MM.1S (cell line): ENCODE results near the gene AOC1.
"Not testable (repeated sequence)": the region's sequence is repeated elsewhere in the genome, so short reads cannot be mapped to it uniquely, and the experiment has no call there.

Experiments
- DNase-seq: peaks from one replicate; pipeline ENCODE4 v3.0.0-alpha.2; 2015
- H2AFZ ChIP-seq: fragments of 300-600 bp; sonication (generic); 2 replicates; pipeline ENCODE4 v1.6.0; 2016; ENCODE audit warnings: antibody characterized with exemption, low read length
- H3F3A ChIP-seq: fragments of 300-600 bp; sonication (generic); 2 replicates; pipeline ENCODE4 v1.6.1; 2016; ENCODE audit warnings: mild to moderate bottlenecking, antibody characterized with exemption, low read length, moderate library complexity, mixed read lengths; ENCODE audit not compliant: insufficient read depth
- H3K27ac ChIP-seq: fragments of 300-600 bp; sonication (generic); 2 replicates; pipeline ENCODE4 v1.5.1; 2016; ENCODE audit warnings: mild to moderate bottlenecking, low read length
- H3K27me3 ChIP-seq: fragments of 300-600 bp; sonication (generic); replicated peaks from 2 replicates; pipeline ENCODE4 v1.6.0; 2016; ENCODE audit warnings: low read length; ENCODE audit not compliant: insufficient read depth
- H3K36me3 ChIP-seq: fragments of 300-600 bp; sonication (generic); replicated peaks from 2 replicates; pipeline ENCODE4 v1.6.1; 2016; ENCODE audit warnings: mild to moderate bottlenecking, low read length, mixed read lengths; ENCODE audit not compliant: insufficient read depth
- H3K4me1 ChIP-seq: fragments of 300-600 bp; sonication (generic); 2 replicates; pipeline ENCODE4 v1.6.1; 2016; ENCODE audit warnings: low read length, mixed read lengths
- H3K4me2 ChIP-seq: fragments of 300-600 bp; sonication (generic); 2 replicates; pipeline ENCODE4 v1.6.0; 2016; ENCODE audit warnings: low read depth, low read length
- H3K4me3 ChIP-seq: fragments of 300-600 bp; sonication (generic); 2 replicates; pipeline ENCODE4 v1.5.1; 2016; ENCODE audit warnings: low read length, mixed read lengths
- H3K79me2 ChIP-seq: fragments of 300-600 bp; sonication (generic); 2 replicates; pipeline ENCODE4 v1.6.1; 2016; ENCODE audit warnings: mixed run types, low read length, mixed read lengths
- H3K9ac ChIP-seq: fragments of 300-600 bp; sonication (generic); 2 replicates; pipeline ENCODE4 v1.6.1; 2016; ENCODE audit warnings: low read length, mixed read lengths
- H3K9me2 ChIP-seq: fragments of 300-600 bp; sonication (generic); replicated peaks from 2 replicates; pipeline ENCODE4 v1.6.1; 2016; ENCODE audit warnings: mild to moderate bottlenecking, low read length, mixed read lengths; ENCODE audit not compliant: insufficient read depth
- H3K9me3 ChIP-seq: fragments of 300-600 bp; sonication (generic); replicated peaks from 2 replicates; pipeline ENCODE4 v1.6.1; 2016; ENCODE audit warnings: mild to moderate bottlenecking, low read length, mixed read lengths; ENCODE audit not compliant: insufficient read depth
- H4K20me1 ChIP-seq: fragments of 300-600 bp; sonication (generic); 2 replicates; pipeline ENCODE4 v1.6.1; 2016; ENCODE audit warnings: mild to moderate bottlenecking, low read length, moderate library complexity, mixed read lengths; ENCODE audit not compliant: insufficient read depth
- EZH2 ChIP-seq: fragments of 300-600 bp; sonication (generic); optimal IDR thresholded peaks from 2 replicates; pipeline ENCODE3; 2017; ENCODE audit warnings: low read depth, mild to moderate bottlenecking, antibody characterized with exemption, low read length, mixed read lengths
- EZH2phosphoT487 ChIP-seq: fragments of 300-600 bp; sonication (generic); IDR thresholded peaks from 2 replicates; pipeline ENCODE4 v1.6.1; 2018; ENCODE audit warnings: antibody characterized with exemption, low read length
- TF ChIP-seq, protein P1 (sequence below): fragments of 300-600 bp; sonication (generic); IDR thresholded peaks from 2 replicates; pipeline ENCODE4 v1.5.1; 2016; ENCODE audit warnings: antibody characterized with exemption, low read length, mixed read lengths

Gene AOC1

DNA sequence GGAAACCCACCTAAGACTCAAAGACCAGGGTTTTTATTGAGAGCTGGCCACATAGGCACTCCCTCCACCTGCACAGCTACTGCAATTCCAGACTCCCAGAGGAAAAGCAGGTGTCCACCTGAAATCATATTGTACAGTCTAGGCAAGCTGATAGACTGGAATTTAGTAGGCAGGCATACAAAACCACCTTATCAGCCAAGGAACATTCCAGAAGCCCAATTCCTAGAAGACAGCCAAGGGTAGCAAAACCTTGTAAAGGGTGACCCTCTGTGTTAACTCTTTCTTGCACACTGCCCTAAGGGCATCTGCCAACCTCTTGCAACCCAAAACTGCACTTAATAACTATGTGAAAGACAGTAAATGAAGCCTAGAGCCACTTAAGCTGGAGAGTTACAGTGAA lies 46.5 kb upstream of the AOC1 start:
- H3K4me2 ChIP-seq, result no peak overlapping the region

DNA sequence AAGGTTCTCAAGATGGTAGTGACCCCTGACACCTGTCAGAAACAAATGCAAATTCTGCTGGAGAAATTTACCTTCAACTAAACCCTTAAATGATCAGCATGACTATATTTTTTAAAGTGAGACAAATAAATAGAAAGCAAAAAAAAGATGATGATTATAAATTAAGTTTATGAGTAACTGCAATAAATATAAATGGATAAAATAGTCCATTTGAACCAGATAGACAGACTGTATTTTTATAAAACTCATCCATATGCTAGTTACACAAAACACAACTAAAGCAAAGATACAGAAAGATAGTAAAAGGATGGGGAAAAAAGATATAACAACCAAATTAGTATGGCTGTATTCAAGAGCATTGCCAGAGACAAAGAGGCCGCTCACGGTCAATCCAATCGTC lies 45.9 kb upstream of the AOC1 start:
- H3K27me3 ChIP-seq, result peaks cover 11% of the 10 kb centered on the region
- H3K36me3 ChIP-seq, result no peaks in the 10 kb centered on the region
- no peaks in the 10 kb centered on the region for H3K4me1 ChIP-seq
- H3K4me3 ChIP-seq, result no peak overlapping the region
- no peaks in the 10 kb centered on the region for H3K9me3 ChIP-seq
- H3F3A ChIP-seq, result no peaks in the 10 kb centered on the region
- H4K20me1 ChIP-seq, result no peaks in the 10 kb centered on the region
- no peak for TF ChIP-seq EZH2phosphoT487
- TF ChIP-seq EZH2, result no peak
- TF ChIP-seq, protein P1, sequence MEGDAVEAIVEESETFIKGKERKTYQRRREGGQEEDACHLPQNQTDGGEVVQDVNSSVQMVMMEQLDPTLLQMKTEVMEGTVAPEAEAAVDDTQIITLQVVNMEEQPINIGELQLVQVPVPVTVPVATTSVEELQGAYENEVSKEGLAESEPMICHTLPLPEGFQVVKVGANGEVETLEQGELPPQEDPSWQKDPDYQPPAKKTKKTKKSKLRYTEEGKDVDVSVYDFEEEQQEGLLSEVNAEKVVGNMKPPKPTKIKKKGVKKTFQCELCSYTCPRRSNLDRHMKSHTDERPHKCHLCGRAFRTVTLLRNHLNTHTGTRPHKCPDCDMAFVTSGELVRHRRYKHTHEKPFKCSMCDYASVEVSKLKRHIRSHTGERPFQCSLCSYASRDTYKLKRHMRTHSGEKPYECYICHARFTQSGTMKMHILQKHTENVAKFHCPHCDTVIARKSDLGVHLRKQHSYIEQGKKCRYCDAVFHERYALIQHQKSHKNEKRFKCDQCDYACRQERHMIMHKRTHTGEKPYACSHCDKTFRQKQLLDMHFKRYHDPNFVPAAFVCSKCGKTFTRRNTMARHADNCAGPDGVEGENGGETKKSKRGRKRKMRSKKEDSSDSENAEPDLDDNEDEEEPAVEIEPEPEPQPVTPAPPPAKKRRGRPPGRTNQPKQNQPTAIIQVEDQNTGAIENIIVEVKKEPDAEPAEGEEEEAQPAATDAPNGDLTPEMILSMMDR, result no peak
- H3K9ac ChIP-seq, result no peak overlapping the region
- no peak for DNase-seq
- H3K9me2 ChIP-seq, result no peaks in the 10 kb centered on the region
- H3K79me2 ChIP-seq, result no peaks in the 10 kb centered on the region
- H3K4me2 ChIP-seq, result no peak overlapping the region
- no peak overlapping the region for H2AFZ ChIP-seq
- H3K27ac ChIP-seq, result no peak overlapping the region

More for the DNA sequence above, 46.5 kb upstream of the AOC1 start:
- peaks cover 17% of the 10 kb centered on the region for H3K27me3 ChIP-seq
- no peaks in the 10 kb centered on the region for H3K36me3 ChIP-seq
- TF ChIP-seq, protein P1, result no peak
- no peak for TF ChIP-seq EZH2phosphoT487
- H3K4me3 ChIP-seq, result no peak overlapping the region
- H3K9me2 ChIP-seq, result no peaks in the 10 kb centered on the region
- no peaks in the 10 kb centered on the region for H3K79me2 ChIP-seq
- H3F3A ChIP-seq, result no peaks in the 10 kb centered on the region
- no peaks in the 10 kb centered on the region for H4K20me1 ChIP-seq
- no peaks in the 10 kb centered on the region for H3K9me3 ChIP-seq
- H3K27ac ChIP-seq, result no peak overlapping the region
- no peak overlapping the region for H2AFZ ChIP-seq
- H3K9ac ChIP-seq, result no peak overlapping the region
- no peaks in the 10 kb centered on the region for H3K4me1 ChIP-seq
- no peak for DNase-seq

DNA sequence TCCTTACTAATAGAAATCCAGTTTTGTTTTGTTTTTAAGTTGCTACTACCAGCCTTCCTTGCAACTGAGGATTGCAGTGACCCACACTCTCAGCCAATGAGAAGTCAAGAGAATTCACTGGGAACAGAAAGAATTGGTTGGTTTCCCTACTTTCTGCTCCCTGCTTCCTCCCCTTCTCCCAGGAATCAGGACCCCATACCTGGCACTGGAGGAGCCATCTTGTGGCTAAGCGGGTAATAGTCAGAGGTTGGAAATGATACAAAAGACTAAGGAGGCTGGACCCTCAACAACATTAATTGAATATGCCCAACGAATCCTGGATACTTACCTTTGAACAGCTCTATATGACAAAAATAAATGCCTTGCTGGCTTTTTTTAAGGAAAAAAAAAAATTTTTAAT lies 45.5 kb upstream of the AOC1 start:
- Histone ChIP-seq H3K4me3 (no peak overlapping the region), H3K9me3 (no peaks in the 10 kb centered on the region), H3K36me3 (no peaks in the 10 kb centered on the region), H4K20me1 (no peaks in the 10 kb centered on the region), H3K27ac (no peak overlapping the region), H3K9me2 (no peaks in the 10 kb centered on the region), H3K27me3 (0 out of 2 replicates have a peak, but pooled peaks cover 7% of the 10 kb centered on the region), H3K9ac (no peak overlapping the region), H3K4me2 (no peak overlapping the region), H3K4me1 (no peaks in the 10 kb centered on the region), H3F3A (no peaks in the 10 kb centered on the region), H3K79me2 (no peaks in the 10 kb centered on the region), H2AFZ (no peak overlapping the region)
- no peak for DNase-seq
- TF ChIP-seq EZH2phosphoT487 (no peak), EZH2 (no peak)
- TF ChIP-seq, protein P1, result no peak

DNA sequence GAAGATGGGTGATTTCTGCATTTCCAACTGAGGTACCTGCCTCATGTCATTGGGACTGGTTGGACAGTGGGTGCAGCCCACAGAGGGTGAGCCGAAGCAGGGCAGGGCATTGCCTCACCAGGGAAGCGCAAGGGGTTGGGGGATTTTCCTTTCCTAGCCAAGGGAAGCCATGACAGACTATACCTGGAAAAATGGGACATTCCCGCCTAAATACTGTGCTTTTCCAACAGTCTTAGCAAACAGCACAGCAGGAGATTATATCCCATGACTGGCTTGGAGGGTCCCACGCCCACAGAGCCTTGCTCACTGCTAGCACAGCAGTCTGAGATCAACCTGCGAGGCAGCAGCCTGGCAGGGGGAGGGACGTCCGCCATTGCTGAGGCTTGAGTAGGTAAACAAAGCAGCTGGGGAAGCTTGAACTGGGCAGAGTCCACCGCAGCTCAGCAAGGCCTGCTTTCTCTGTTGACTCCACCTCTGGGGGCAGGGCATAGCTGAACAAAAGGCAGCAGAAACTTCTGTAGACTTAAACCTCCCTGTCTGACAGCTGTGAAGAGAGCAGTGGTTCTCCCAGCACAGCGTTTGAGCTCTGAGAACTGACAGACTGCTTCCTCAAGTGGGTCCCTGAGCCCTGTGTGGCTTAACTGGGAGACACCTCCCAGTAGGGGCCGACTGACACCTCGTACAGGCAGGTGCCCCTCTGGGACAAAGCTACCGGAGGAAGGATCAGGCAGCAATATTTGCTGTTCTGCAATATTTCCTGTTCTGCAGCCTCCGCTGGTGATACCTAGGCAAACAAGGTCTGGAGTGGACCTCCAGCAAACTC lies 44.5 kb upstream of the AOC1 start:
- H3K27me3 ChIP-seq, H2AFZ ChIP-seq, H3K9me3 ChIP-seq, H3K79me2 ChIP-seq, H3F3A ChIP-seq, H3K9me2 ChIP-seq, H3K4me3 ChIP-seq, H3K36me3 ChIP-seq, H4K20me1 ChIP-seq, H3K4me2 ChIP-seq, H3K4me1 ChIP-seq, H3K9ac ChIP-seq, DNase-seq, H3K27ac ChIP-seq: not testable (repeated sequence)
